GM12878 (cell line): ENCODE measurements around the gene NOP9. TPM values are rescaled to one million over a fixed set of nuclear protein-coding genes. Genes with fewer than 3 reads are reported as not detected.

Source experiments
- ATF7 ChIP-seq: fragments of 450-650 bp; IDR thresholded peaks from 2 replicates; pipeline ENCODE4 v1.6.1; 2016; ENCODE audit warnings: low read depth, mild to moderate bottlenecking
- BACH1 ChIP-seq: fragments of 450-650 bp; IDR thresholded peaks from 2 replicates; pipeline ENCODE4 v1.6.1; 2017; ENCODE audit warnings: mild to moderate bottlenecking, borderline replicate concordance
- BRCA1 ChIP-seq: IDR thresholded peaks from 2 replicates; pipeline ENCODE4 v1.6.1; 2011; ENCODE audit warnings: low read depth, low read length, improper control_type of control experiment
- DPF2 ChIP-seq: fragments of 450-650 bp; IDR thresholded peaks from 2 replicates; pipeline ENCODE4 v1.6.1; 2017; ENCODE audit warnings: mild to moderate bottlenecking
- HDAC2 ChIP-seq: fragments of 200-600 bp; sonication (generic); IDR thresholded peaks from 2 replicates; pipeline ENCODE4 v1.6.1; 2017
- IKZF2 ChIP-seq, 2 experiments: fragments of 450-650 bp; IDR thresholded peaks; 2 replicates each; pipeline ENCODE4 v1.6.1; 2017; ENCODE audit warnings: mild to moderate bottlenecking in 2 of 2, moderate library complexity in 2 of 2
- MXI1 ChIP-seq: fragments of 150-350 bp; IDR thresholded peaks from 2 replicates; pipeline ENCODE4 v1.6.1; 2011; ENCODE audit warnings: low read depth, mild to moderate bottlenecking, inconsistent platforms, low read length, improper control_type of control experiment
- MYC ChIP-seq: IDR thresholded peaks from 2 replicates; pipeline ENCODE4 v1.6.1; 2011; ENCODE audit warnings: mild to moderate bottlenecking, low read length, moderate library complexity, inconsistent platforms; ENCODE audit not compliant: insufficient read depth, insufficient replicate concordance, insufficient read length, severe bottlenecking
- NFXL1 ChIP-seq: fragments of 450-650 bp; IDR thresholded peaks from 2 replicates; pipeline ENCODE4 v1.6.1; 2017; ENCODE audit warnings: antibody characterized with exemption, mild to moderate bottlenecking, borderline replicate concordance
- NFYA ChIP-seq: IDR thresholded peaks from 2 replicates; pipeline ENCODE4 v1.6.1; 2011; ENCODE audit warnings: low read depth, mild to moderate bottlenecking, low read length, improper control_type of control experiment, borderline replicate concordance
- NFYB ChIP-seq: IDR thresholded peaks from 2 replicates; pipeline ENCODE4 v1.6.1; 2011; ENCODE audit warnings: low read depth, mild to moderate bottlenecking, low read length, improper control_type of control experiment, moderate library complexity; ENCODE audit not compliant: insufficient read depth
- RB1 ChIP-seq: fragments of 450-650 bp; formaldehyde crosslinking; IDR thresholded peaks from 2 replicates; pipeline ENCODE4 v1.6.1; 2017; ENCODE audit warnings: mild to moderate bottlenecking, borderline replicate concordance
- TCF12 ChIP-seq: IDR thresholded peaks from 2 replicates; pipeline ENCODE4 v1.6.1; 2011; ENCODE audit warnings: low read depth, mild to moderate bottlenecking, low read length
- YY1 ChIP-seq: IDR thresholded peaks from 2 replicates; pipeline ENCODE4 v1.6.1; 2011; ENCODE audit warnings: low read depth, mild to moderate bottlenecking, low read length
- polyA plus RNA-seq, 11 experiments: library from polyadenylated mRNA; depleted of rRNA in 4 of 11; unstranded in 6 of 11; stranded (reverse) in 5 of 11; fragments of >200 nt; fragmentation: Nextera tagmentation in 4 of 11; fragmentation: Illumina TruSeq in 1 of 11; extraction: Ambion mirVana in 4 of 11; extraction: Trizol in 1 of 11; gene quantifications; 1 replicate in 1 of 11; 2 replicates in 10 of 11; pipeline versions ENCODE4 v1.2.1 to v1.2.3, GENCODE V29; 2011 to 2016; ENCODE audit warnings: inconsistent platforms in 2 of 11, missing spikeins in 2 of 11, low read depth in 1 of 11
- total RNA-seq, 4 experiments: library from RNA; depleted of rRNA in 3 of 4; stranded (reverse); fragments of >200 nt in 3 of 4; fragmentation: Illumina TruSeq in 1 of 4; extraction: Trizol in 1 of 4; gene quantifications; 2 replicates each; pipeline versions ENCODE4 v1.2.1 to v1.2.3, GENCODE V29; 2013 to 2021
- TF ChIP-seq, protein P1 (sequence below): IDR thresholded peaks from 2 replicates; pipeline ENCODE4 v1.6.1; 2011; ENCODE audit warnings: borderline replicate concordance, low read depth, mild to moderate bottlenecking, moderate library complexity, low read length; ENCODE audit not compliant: insufficient read depth, poor library complexity, severe bottlenecking
- TF ChIP-seq, protein P2 (sequence below): fragments of 450-650 bp; IDR thresholded peaks from 2 replicates; pipeline ENCODE4 v1.6.1; 2017; ENCODE audit warnings: mild to moderate bottlenecking, low read depth, inconsistent platforms; ENCODE audit not compliant: poor library complexity, severe bottlenecking
- TF ChIP-seq, protein P3 (sequence below): fragments of 450-650 bp; IDR thresholded peaks from 2 replicates; pipeline ENCODE4 v1.6.1; 2017; ENCODE audit warnings: low read depth, mild to moderate bottlenecking, moderate library complexity
- TF ChIP-seq, protein P4 (sequence below): IDR thresholded peaks from 2 replicates; pipeline ENCODE4 v1.6.1; 2012; ENCODE audit warnings: improper control_type of control experiment, low read depth, low read length; ENCODE audit not compliant: insufficient replicate concordance

The NOP9 gene
- total and polyA plus RNA-seq, 10 of the 15 experiments (the other 5 are each of a cell fraction or from before 2014, with no cell fraction given): 2.4 to 43.9 (median 20.3) TPM

DNA sequence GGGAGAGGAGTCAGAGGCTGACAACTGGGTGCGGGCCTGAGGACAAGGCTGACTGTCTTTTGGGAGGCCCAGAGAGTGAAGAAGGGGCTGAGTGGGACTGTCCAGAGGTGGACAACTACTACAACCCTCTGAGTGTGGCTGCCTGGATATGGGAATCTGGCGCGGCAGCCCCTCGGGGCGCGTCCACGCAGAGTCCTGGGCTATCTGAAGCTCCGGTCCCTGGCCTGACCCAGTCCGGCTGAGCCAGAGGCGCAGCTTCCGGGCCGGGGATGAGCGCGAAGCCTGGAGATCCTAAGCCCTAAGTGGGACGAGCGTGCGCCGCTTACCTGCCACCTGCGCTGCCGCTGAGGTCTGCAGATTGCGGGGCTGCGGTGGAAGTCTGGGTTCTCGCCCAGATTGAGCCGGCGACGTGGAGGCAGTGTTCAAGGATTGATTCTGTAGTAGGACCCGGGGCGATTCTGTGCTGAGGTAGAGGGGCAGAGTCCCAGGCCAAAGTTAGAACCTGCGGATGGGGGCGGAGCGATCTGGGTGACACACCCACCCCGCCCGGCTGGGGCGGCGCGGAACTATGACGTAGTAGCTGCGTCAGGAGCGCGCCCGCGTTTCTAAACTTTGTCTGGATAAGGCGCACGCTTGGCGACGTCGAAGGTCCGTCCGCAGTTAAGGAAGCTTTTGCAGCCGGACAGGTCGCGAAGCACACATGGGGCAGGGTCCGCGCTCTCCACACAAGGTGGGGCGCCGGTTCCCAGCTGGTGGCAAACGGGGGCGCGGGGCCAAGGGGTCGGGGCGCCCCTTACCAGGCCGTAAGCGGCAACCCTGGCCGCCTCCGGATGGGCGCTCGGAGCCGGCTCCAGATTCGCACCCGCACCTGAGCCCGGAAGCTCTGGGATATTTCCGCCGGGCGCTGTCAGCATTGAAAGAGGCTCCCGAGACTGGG, at the start of gene NOP9, which contains the start of gene DHRS1 (continued):
- TF ChIP-seq RB1 (no peak), NFYB (no peak), HDAC2 (0 out of 2 replicates have a peak, but pooled peaks have one; percentile 71), TCF12 (0 out of 2 replicates have a peak, but pooled peaks have one; percentile 34), BACH1 (no peak), MXI1 (peak; percentile 95), BRCA1 (no peak), NFYA (no peak), NFXL1 (no peak), IKZF2 (IDR thresholded peaks at IDR 0.05) (no peak), ATF7 (peak; percentile 81), MYC (peak; percentile 32), DPF2 (no peak; the same call in 1 of the 2 replicates), YY1 (peak; percentile 74; the same call in 1 of the 2 replicates)
- TF ChIP-seq, protein P1, sequence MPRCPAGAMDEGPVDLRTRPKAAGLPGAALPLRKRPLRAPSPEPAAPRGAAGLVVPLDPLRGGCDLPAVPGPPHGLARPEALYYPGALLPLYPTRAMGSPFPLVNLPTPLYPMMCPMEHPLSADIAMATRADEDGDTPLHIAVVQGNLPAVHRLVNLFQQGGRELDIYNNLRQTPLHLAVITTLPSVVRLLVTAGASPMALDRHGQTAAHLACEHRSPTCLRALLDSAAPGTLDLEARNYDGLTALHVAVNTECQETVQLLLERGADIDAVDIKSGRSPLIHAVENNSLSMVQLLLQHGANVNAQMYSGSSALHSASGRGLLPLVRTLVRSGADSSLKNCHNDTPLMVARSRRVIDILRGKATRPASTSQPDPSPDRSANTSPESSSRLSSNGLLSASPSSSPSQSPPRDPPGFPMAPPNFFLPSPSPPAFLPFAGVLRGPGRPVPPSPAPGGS: no peak
- TF ChIP-seq, protein P2, sequence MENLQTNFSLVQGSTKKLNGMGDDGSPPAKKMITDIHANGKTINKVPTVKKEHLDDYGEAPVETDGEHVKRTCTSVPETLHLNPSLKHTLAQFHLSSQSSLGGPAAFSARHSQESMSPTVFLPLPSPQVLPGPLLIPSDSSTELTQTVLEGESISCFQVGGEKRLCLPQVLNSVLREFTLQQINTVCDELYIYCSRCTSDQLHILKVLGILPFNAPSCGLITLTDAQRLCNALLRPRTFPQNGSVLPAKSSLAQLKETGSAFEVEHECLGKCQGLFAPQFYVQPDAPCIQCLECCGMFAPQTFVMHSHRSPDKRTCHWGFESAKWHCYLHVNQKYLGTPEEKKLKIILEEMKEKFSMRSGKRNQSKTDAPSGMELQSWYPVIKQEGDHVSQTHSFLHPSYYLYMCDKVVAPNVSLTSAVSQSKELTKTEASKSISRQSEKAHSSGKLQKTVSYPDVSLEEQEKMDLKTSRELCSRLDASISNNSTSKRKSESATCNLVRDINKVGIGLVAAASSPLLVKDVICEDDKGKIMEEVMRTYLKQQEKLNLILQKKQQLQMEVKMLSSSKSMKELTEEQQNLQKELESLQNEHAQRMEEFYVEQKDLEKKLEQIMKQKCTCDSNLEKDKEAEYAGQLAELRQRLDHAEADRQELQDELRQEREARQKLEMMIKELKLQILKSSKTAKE: no peak
- TF ChIP-seq, protein P3, sequence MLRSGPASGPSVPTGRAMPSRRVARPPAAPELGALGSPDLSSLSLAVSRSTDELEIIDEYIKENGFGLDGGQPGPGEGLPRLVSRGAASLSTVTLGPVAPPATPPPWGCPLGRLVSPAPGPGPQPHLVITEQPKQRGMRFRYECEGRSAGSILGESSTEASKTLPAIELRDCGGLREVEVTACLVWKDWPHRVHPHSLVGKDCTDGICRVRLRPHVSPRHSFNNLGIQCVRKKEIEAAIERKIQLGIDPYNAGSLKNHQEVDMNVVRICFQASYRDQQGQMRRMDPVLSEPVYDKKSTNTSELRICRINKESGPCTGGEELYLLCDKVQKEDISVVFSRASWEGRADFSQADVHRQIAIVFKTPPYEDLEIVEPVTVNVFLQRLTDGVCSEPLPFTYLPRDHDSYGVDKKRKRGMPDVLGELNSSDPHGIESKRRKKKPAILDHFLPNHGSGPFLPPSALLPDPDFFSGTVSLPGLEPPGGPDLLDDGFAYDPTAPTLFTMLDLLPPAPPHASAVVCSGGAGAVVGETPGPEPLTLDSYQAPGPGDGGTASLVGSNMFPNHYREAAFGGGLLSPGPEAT: peak; percentile 68
- TF ChIP-seq, protein P4, sequence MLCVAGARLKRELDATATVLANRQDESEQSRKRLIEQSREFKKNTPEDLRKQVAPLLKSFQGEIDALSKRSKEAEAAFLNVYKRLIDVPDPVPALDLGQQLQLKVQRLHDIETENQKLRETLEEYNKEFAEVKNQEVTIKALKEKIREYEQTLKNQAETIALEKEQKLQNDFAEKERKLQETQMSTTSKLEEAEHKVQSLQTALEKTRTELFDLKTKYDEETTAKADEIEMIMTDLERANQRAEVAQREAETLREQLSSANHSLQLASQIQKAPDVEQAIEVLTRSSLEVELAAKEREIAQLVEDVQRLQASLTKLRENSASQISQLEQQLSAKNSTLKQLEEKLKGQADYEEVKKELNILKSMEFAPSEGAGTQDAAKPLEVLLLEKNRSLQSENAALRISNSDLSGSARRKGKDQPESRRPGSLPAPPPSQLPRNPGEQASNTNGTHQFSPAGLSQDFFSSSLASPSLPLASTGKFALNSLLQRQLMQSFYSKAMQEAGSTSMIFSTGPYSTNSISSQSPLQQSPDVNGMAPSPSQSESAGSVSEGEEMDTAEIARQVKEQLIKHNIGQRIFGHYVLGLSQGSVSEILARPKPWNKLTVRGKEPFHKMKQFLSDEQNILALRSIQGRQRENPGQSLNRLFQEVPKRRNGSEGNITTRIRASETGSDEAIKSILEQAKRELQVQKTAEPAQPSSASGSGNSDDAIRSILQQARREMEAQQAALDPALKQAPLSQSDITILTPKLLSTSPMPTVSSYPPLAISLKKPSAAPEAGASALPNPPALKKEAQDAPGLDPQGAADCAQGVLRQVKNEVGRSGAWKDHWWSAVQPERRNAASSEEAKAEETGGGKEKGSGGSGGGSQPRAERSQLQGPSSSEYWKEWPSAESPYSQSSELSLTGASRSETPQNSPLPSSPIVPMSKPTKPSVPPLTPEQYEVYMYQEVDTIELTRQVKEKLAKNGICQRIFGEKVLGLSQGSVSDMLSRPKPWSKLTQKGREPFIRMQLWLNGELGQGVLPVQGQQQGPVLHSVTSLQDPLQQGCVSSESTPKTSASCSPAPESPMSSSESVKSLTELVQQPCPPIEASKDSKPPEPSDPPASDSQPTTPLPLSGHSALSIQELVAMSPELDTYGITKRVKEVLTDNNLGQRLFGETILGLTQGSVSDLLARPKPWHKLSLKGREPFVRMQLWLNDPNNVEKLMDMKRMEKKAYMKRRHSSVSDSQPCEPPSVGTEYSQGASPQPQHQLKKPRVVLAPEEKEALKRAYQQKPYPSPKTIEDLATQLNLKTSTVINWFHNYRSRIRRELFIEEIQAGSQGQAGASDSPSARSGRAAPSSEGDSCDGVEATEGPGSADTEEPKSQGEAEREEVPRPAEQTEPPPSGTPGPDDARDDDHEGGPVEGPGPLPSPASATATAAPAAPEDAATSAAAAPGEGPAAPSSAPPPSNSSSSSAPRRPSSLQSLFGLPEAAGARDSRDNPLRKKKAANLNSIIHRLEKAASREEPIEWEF: no peak
